GM18499 (cell line): Measurements from ENCODE around the gene SNRPA.
A peak's percentile ranks its signal among the peaks of the same experiment; 100 is the strongest.

Experiments
- ATAC-seq: cut with Tn5 transposase; IDR thresholded peaks from one replicate; pipeline ENCODE4 v1.9.1; 2021; ENCODE audit warnings: moderate number of reproducible peaks; ENCODE audit not compliant: insufficient read depth, unreplicated experiment

SNRPA gene

DNA sequence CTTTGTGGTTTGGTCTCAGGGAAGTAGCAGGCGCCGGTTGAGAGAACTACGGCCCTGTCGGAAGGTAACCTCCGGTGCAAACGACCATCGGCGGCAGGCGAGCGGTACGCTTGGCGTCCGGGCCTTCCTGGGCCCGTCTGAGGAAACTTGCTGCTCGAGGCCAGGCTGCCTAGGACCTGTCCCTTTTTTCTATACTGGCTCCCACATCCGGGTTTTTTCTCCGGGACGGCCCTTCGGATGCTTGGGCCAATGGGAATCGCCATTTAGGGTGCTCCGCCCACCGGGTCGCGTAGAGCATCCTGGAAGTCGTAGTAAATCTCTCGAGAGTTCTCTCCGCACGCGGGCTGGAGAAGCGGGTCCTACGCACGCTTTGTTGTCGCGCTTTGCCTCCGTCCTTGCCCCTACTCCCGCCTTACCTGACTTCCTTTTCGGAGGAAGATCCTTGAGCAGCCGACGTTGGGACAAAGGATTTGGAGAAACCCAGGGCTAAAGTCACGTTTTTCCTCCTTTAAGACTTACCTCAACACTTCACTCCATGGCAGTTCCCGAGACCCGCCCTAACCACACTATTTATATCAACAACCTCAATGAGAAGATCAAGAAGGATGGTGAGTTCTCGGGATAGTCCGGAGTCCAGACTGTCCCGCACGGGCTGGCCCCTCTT, at the start of gene SNRPA:
TSS of gene SNRPA (plus strand) at position 330 of the 664 bp plus-strand sequence. CDS start at position 536, 206 bp downstream.
- peak; percentile 25 for ATAC-seq

DNA sequence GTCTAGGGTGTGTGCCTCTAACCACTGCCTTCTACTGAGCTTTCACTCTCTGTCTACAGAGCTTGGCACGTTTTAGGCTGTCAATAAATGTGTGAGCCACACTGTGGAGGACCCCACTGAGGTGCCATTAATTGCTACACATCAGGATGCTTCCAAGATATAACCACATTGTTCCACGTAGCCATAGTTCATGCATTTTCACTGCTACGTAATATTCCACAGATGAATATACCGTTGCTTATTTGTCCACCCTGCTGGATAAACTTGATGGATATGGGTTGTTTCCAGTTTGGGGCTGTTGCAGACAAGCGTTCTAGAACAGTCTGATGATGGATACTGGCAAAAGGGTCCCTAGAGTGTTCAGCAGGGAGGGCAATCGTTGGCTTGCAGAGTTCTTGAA, 49.2 kb upstream of the SNRPA start:
- ATAC-seq, result no peak

DNA sequence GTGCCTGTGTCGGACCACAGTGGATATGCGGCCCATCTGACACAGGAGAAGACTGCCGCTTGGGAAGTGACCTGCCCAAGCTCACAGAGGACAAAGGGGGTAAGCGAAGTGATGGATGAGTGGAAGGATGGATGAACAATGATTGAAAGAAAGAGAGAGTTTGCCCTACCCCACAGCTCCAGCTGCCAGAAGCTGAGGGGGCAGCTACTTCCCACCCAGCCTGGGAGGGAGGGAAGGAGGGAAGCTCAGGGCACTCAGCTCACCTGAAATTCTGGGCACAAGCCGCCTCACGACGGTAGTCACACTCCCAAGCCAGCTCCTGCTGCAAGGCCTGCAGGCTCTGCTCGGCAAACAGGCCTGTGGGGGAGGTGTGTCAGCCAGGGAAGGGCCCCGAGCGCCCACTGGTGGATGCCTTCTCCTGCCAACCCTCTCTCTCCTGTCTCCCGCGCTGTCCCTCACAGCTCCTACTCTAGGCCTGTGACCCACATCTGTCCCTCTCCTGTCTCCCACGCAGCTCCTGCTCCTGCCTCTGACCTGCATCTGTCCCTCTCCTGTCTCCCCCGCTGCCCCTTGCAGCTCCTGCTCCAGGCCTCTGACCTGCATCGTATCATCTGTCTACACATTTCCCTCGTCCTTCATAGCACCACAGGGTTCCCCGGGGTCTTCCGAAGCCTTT, 48.5 kb upstream of the SNRPA start:
- ATAC-seq, result no peak

DNA sequence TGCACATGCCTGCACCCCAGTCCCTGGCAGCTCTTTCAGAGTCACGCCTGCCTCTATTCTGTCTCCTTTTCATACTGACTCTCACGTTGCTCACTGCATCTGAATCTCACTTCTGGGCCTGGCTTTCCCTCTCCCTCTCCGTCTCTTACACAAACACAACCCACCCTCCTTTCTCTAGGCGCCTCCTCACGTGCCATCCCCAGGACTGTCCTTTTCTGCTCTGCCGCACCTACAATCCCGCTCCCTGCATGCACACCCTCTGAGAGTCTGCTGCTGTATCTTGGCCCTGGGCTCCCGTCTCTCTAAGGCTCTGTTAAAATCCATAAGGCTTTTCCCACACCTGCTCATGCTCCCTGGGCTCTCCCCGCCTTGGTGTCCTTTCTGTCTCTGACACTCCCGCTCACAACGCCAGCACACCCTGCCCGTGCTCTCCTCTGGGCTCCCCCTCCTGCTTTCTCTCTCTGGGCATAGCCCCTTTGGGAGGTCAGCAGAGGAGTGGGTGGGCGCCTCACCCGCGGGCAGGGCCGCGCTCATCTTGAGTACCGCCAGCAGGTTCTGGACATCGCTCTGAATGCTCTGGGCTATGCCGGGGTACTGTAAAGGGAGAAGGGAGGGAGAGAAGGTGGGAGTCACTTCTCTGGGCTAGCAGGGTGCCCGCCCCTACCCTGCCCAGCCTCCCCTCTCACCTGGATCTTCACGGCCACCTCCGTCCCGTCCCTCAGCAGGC, 47.8 kb upstream of the SNRPA start:
- ATAC-seq, result no peak

DNA sequence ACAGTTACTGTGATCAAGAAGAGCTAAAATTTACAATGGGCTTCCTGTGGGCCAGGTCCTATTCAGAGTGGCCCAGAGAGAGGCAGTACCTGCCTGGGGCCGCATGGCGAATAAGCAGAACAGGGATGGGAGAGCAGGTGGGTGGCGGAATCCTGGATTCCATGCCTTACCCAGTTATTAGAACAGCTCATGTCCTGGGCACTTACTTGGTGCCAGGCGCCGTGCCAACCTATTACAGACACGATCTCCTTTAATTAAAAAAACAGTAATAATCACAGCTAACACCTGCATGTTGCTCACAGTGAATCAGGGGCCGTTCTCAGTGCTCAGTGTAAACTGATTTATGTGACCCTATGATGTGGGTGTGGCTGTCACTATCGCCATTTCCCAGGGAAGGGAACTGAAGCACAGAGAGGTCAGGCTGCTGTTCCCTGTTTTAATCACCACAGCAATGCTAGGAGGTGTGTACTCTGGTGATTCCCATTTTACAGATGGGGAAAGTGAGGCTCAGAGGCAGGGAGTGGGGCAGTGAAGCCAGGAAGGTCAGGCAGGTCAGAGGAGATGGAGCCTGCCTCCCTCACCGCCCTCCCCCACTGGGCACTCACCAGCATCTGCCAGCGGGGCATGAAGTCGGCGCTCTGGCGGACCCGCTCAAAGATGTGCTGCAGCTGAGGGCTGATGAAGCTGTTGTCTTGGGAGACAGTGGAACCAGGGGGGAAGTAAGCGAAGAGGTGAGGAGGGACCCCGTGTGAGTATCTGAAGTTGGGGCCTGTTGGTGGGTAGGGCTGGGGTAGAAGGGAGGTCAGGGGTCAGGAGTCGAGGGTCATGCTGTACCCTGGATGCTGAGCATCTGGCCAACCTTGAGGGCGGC, 46.3 kb upstream of the SNRPA start:
- no peak for ATAC-seq

DNA sequence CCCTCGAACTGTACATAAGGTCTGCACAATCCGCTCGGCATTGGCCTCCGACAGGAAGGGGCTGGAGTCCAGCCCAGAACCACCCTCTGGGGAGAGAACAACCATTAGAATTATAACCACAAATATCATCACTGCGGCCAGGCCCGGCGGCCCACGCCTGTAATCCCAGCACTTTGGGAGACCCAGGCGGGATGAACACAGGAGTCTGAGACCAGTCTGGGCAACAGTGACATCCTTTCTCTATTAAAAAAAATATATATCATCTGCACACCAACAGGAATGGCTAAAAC, 45.7 kb upstream of the SNRPA start:
- ATAC-seq, result no peak

DNA sequence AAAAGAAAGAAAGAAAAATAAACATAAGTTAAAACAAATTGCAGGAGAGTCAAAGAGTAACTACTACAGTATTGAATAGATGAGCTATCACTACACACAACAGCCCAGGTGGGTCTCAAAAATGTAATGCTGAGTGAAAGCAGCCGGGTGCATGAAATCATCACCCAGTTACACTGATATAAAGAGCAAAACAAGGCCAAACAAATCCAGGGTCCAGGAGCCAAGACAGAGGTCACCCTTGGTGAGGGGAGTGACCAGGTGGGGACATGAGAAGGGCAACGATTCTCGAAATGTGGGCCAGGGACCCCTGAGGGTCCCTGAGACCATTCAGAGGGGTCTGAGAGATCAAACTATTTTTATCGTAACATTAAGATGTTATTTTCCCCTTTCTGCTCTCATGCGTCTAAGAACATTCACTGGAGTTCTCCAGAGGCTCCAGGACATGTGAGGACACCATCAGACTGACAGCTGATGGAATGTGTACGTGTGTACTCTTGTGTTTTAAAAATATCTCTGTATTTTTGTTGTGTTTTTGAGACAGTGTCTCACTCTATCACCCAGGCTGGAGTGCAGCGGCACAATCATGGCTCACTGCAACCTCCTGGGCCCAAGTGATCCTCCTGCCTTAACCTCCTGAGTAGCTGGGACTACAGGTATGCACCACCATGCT, 44.9 kb upstream of the SNRPA start:
- no peak for ATAC-seq

DNA sequence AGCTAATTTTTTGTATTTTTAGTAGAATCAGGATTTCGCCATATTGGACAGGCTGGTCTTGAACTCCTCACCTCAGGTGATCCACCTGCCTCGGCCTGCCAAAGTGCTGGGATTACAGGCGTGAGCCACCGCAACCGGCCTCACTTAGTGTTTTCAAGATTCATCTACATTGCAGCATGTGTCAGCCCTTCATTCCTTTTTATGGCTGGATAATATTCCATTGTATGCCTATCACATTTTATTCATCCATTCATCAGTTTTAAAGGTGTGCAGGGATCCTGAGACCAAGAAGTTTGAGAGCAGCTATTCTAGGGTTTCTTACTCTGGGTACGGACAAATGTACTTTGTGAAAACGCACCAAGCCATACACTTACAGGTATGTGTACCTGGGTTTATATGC, 43.4 kb upstream of the SNRPA start:
- ATAC-seq, result no peak

DNA sequence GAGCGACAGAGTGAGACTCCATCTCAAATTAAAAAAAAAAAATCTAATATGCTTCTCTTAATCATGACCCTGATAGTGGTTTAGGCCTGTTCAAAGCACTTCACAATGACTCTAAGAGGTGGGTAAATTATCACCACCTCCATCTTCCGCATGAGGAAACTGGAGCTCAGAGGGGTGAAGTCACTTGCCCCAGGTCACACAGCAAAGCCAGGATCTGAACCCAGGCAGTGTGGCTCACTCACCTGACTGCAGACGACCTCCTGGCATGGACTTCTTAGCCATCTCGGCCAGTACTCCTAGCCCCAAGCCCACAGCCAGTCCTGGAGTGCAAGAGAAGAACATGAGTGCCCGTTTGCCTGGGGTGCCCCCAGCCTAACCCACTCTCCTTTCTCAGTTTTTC, 41.2 kb upstream of the SNRPA start:
- ATAC-seq, result no peak

DNA sequence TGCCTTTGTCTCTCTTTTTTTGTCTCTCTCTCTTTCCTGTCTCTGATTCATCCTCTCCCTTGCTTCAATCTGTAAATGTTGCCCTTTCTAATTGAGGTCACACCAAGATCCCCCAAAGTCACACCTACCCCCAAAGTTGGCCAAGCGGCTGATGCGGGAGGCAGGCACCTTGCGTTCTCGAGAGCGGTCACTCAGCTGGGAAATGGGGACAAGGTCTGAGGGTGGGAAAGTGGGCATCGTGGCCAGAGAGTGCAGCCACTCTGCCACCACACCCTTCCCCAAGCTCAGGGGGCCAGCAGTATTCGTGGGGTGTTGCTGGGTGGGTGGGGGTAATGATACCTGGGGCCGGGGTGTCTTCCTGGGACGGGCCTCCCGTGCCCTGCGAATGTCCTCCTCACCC, 37.1 kb upstream of the SNRPA start:
- no peak for ATAC-seq

DNA sequence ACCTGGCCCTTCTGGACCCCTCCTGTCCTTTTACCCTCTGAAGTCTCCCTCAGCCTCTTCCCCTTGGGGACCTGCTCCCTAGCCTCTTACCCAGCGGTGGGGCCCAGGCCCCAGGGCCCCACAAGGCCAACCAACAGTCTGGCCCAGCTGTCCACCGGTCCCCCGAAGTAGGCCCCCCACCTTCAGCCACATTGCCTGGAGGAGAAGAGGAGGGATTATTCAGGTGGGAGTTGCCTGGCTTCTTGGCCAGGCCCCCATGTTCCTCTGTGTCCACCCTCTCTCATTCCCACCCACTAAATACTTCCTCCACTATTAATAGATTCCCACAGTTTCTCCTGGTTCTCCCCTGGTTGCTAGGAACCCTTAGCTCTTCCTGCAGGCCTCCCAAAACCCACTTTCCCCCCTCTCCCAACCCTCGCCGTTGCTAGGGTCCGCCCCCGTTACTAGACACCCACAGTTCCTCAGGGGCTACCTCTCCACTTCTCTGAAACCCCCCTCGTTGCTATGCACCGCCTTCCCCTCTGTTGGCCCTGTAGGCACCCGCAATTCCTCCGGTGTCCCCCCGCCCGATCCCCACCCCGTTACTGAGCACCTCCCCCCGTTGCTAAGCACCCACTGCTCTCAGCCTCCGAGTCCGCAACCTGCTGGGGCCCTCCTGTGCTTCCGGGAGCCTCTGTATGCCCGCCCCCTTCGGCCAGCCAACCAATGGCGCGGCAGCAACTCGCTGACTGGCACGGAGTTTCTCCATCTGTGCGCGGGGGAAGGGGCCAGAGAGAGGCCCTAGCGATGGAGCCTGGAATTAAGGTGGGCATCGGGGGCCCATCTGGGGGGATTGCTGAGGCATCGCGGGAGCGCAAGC, 36.3 kb upstream of the SNRPA start:
- no peak for ATAC-seq

DNA sequence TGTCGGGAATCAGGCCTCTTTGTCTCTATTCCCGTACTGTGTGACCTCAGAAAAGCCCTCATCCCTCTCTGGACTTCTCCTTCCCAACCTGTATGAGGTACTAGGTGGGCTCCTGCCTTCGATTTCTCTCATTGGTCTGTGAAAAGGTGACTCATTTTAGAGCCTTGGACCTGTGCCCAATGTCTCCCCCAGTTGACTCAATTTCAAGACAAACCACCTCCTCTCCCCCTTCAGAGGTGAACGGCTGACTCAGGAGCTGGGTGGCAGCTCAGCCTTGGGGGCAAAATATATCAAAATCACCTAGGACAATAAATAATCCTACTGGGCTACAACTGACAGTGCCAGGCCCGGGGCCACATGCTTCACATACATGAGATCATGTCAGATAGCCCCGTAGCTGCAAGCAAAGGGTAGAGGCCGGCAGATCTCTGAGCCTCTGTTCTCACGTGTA, 34.9 kb upstream of the SNRPA start:
- ATAC-seq, result no peak

DNA sequence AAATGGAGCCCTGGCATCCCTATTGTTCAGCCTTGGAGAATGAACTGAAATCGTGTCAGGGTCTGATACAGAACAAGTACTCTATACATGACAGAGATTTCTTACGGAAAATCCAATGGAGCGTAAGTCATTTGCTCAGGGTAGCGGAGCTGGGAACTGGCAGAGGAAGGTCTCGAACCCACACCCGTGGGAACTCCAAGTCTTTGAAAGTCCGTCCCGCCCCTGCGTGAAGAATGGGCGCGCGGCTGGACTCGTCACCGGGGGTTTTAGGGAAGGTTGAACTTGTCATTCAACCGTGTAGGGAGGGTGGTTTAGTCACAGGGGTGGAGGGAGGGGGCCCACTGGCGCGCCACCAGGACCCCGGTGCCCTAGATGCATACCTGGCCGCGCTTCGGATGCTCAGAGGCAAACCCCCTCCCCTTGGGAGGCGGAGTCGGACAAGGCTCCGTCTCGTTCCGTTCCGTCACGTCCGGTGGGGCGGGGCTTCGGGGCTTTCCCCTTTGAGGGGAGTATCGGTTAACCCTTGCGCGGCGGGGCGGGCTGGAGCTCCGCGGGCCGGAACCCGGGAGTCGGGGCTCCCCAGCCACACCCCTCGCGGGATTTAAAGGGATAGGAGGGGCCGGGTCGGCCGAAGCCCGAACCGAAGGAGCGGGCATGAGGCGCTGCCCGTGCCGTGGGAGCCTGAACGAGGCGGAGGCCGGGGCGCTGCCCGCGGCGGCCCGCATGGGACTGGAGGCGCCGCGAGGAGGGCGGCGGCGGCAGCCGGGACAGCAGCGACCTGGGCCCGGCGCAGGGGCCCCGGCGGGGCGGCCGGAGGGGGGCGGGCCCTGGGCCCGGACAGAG, 34.3 kb upstream of the SNRPA start, which contains the start of the genes COQ8B and ITPKC:
TSS of gene COQ8B (minus strand) at position 405 of the 843 bp plus-strand sequence. CDS start 2,254 bp downstream, outside the sequence.
TSS of gene ITPKC (plus strand) at position 631 of the 843 bp plus-strand sequence. CDS start at position 655, 24 bp downstream.
- peak; percentile 53 for ATAC-seq

DNA sequence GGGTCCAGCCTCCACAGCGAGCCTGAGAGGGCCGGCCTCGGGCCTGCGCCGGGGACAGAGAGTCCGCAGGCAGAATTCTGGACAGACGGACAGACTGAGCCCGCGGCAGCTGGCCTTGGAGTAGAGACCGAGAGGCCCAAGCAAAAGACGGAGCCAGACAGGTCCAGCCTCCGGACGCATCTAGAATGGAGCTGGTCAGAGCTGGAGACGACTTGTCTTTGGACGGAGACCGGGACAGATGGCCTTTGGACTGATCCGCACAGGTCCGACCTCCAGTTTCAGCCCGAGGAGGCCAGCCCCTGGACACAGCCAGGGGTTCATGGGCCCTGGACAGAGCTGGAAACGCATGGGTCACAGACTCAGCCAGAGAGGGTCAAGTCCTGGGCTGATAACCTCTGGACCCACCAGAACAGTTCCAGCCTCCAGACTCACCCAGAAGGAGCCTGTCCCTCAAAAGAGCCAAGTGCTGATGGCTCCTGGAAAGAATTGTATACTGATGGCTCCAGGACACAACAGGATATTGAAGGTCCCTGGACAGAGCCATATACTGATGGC, 33.6 kb upstream of the SNRPA start:
- no peak for ATAC-seq

DNA sequence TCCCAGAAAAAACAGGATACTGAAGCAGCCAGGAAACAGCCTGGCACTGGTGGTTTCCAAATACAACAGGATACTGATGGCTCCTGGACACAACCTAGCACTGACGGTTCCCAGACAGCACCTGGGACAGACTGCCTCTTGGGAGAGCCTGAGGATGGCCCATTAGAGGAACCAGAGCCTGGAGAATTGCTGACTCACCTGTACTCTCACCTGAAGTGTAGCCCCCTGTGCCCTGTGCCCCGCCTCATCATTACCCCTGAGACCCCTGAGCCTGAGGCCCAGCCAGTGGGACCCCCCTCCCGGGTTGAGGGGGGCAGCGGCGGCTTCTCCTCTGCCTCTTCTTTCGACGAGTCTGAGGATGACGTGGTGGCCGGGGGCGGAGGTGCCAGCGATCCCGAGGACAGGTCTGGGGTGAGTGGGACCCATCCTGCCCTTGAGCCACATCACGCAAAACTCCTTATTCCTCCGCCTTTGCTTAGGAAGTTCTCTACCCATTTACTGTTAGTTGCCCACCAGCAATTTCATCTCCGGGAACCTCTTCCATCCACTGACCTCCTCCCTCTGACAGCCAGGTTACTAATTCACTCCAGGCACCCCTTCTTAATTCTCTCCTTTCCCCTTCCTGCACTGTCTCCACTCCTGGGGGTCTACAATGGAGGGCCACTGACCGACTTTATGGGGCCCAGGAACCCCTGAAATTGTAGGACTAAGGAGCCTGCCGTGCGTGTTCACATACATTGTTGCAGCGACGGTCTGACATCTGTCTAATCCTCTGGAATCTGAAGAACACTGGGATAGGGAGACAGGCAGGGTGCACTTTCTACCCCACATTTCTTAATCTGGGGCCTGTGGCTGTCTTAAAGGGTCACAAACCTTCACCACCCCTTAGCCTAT, 32.9 kb upstream of the SNRPA start:
- no peak for ATAC-seq

DNA sequence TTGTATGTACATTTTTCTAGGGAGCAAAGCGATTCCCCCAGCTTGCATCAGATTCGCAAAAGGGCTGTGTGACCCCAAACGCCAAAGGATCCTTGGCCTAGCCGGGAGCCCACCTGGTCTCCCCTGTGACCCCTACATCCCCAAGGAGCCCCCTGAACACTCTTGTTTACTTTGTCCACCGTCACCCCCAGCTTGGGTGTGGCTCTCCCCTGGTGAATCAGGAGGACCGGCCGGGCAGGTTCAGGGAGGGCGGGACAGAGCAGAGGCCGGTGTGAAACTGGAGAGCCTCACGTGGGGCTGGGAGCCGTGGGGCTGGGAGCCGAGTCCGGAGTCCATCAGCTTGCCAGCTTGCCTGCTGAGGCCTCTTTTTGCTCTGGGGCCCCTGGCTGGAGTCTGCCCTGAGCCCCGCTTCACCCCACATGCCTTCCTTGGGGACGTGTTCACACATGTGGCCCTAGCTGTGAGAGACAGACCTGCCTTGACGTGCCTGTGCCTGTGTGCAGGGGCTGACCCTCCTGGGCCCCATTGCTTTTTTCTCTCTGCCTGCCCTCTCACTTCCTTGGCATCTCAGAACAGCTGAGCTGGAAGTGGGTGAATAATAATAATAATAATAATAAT, 32.1 kb upstream of the SNRPA start:
- no peak for ATAC-seq
